A204.1 (cell line): ENCODE results near the gene C14orf132.

Source experiments
- FAIRE-seq: peaks from 2 replicates; lab custom pipeline; 2012; peaks lifted over from hg19 to GRCh38; lab: Jason Lieb, UNC

C14orf132 gene

GRCh38 chr14:96120941-96121340 is 81.8 kb downstream of the C14orf132 start:
- no peak for FAIRE-seq

GRCh38 chr14:96121660-96122395 is 82.7 kb downstream of the C14orf132 start:
- no peak for FAIRE-seq

- FAIRE-seq: no peak
Measured at GRCh38 chr14:96122496-96122895, 83.3 kb downstream of the C14orf132 start.

DNA sequence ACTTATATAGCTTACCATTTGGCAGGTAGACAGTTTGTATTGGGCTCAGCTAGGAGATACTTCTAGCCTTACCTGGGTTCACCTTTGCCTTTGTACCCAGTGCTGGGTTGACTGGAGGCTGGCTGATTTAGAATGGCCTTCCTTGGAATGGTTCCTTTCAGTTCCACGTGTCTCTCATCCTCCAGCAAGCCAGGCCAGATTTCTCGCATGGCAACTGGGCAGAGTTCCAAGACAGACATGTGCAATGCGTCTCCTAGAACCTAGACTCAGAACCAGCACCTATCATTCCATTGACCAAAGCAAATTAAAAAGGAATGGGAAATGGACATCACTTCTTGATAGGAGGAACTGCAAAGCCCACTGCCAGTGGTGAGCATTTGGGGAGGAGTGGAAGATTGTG is 86.4 kb downstream of the C14orf132 start:
- FAIRE-seq: no peak

DNA sequence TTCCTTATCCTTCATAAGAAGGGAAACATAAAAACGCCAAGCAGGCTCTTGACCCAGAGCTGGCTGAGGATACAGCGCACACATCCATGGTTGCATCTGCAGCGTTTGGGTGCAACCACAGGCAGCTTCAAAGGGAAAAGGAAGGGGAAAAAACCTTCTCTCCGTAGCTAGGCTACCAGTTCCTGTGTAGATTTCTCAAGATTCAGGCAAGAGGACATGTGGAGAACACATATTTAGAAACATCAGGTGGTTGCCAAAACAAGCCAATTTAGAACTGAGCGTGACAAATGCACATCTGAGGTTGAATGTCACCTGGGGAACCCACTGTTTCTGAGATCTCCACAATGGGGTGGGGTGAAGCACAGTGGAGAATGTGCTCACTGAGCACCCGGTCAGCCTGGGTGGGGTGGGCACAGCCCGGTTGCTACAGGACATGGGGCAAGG is 87.2 kb downstream of the C14orf132 start:
- no peak for FAIRE-seq

DNA sequence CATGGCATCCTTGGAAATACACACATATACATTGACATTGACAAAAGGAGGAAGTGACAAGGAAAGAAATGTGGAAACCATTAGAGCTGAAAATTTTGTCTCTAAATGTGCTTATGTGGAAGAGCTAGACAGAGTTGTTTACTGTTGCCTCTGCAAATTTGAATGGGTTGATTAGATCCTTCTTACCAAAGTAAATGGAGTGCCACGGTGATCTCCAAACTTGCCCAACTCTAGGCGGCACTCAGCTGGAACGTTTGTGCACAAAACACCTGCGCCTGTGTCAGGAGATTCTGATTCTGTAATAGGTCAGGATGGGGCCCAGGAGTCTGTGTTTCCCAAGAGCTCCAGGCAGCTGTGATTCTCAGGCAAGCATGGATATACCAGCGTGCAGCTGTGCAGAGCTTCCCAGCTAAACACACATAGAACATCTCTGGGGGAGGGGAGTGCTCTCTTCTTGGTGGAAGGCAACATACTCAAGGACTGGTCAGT is 87.7 kb downstream of the C14orf132 start:
- no peak for FAIRE-seq

DNA sequence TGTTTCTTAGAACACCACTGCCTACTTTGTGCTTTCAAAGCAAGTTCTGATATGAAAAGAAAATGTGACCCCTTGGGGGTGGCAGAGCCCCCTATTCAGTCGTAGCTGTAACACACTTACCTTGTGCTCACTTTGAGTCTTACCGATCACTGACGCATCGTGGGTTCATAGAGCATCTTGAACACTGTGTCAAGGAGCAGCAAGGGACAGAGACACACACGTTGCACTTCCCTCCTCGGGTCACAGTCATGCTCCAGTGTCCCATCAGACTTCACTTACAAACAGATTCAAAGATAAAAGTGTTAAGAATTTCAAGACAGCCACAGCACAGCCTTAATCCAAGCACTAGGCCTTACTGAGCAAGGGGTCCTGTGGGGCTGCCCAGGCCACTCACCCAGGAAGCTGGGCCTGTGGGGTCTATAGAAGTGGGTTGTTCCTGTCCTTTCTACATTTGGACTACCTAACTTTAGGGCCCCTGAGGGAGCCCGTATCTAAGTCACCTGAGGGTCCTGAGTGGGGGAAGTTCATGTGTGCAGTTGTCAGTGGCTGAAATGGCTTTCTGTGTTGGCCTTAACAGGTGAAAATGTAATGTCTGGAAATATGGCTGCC is 90.1 kb downstream of the C14orf132 start:
- no peak for FAIRE-seq

DNA sequence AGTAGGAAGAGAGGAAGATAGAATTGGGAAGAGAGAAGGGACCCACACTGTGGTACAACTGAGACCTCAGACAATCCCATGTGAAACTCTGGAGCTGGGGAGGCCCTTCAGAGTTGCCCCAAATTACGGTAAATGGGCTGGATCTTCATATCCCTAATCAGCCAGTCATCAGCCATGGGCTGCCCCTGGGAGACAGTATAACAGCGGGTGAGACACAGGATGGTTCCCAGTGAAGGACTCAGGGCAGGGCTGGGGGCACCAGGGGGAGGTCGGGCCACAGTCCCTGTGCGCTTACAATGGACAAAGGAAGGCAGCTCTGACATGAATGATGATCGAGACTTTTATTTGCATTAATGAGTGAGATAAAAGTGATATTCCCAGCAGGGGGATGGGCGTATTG is 91.2 kb downstream of the C14orf132 start:
- no peak for FAIRE-seq

DNA sequence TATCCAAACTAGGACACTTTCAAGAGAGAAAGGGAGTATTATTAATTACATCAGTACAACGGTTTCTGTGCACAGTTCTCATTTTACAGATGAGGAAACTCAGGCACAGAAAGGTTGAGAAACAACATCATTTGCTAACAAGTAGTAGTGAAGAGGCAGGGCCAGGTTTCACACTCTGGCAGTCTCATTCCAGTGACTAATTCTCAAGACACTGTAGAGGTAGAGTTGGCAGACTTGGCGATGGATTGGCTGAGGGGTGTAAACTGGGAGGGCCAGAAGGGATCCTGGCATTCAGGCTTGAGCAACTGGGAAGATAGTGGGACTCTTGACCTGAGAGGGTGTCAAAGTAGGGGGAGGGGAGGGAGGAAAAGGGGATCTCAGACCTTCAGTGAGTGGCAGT is 91.7 kb downstream of the C14orf132 start:
- FAIRE-seq: no peak

DNA sequence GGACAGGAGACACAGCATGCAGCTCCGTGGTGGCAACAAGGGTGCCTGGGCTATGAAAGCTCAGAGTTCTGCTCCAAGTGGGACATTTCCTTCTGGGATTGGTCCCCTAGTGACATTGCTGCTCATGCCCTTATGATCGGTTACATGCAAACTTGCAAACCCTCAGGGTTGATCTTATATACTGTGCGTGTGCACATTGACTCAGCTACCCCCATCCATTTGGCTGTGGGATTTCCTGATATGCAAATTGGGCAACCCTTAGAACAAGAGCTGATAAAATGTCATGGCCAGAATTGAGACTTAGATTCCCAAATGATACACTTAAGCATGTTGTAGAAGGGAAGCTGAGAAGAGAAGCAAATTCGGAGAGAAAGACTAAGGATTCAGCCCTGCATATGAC is 92.7 kb downstream of the C14orf132 start:
- FAIRE-seq: no peak

- FAIRE-seq: no peak
Measured at GRCh38 chr14:96134508-96134907, 95.3 kb downstream of the C14orf132 start.

DNA sequence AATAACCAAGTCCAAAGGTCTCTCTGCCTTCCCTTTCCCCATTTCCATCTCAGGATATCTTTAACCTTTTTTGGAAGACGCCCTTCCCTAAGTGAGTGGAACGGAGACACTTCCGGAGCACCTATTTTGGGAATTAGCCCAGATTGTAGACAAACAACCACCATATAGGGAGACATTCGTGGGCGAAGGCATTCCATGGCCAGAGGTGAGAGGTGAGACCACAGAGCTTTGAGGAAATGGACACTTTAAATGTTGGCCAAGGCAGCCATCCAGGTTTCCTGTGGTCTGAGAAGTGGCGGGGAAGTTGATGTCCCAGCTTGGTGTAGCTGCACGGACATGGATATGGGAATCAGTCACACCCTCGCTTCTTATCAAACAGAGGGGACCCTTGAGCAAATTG is 96.1 kb downstream of the C14orf132 start:
- FAIRE-seq: no peak

GRCh38 chr14:96136371-96137005 is 97.3 kb downstream of the C14orf132 start:
- FAIRE-seq: no peak

DNA sequence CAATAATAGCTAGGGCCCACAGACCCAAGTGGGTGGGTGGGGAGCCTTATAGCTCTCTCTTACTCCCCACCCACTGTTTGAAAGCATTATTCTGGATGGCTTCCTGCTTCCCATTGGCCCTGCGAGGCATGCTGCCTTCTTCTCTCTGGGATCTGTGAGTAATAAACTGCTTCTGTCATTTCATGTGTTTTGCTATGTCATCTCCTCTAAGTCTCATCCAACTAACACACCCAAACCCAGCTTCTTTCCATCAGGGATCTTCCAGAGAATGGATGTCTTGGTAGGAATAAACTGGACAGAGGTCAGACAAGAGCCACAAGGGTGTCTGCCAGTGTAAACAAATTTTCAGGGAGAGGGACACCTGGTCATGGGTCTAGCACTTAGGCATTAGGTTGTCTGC is 99.1 kb downstream of the C14orf132 start:
- no peak for FAIRE-seq

GRCh38 chr14:96139169-96139568 is 100.0 kb downstream of the C14orf132 start:
- FAIRE-seq: no peak

GRCh38 chr14:96139879-96140278 is 100.7 kb downstream of the C14orf132 start:
- FAIRE-seq: no peak

GRCh38 chr14:96140952-96141351 is 101.8 kb downstream of the C14orf132 start:
- FAIRE-seq: no peak
